Peyer's patch (tissue), 4 donors: ENCODE results near the gene ARFRP1. TPM values are rescaled to one million over a fixed set of nuclear protein-coding genes. Genes with fewer than 3 reads are reported as not detected.

ENCODE experiments used
- DNase-seq, 3 donors: peaks; one replicate each; pipeline ENCODE4 v3.0.0-alpha.2; 2017 to 2019
- H3K27ac ChIP-seq, 4 donors: fragments of 200-600 bp; sonication (generic); one replicate each; pipeline ENCODE4 v1.5.1; 2016 to 2019
- H3K27me3 ChIP-seq, 2 donors: fragments of 200-600 bp; sonication (generic); one replicate each; pipeline ENCODE4 v1.5.1; 2019
- H3K36me3 ChIP-seq, 3 donors: fragments of 200-600 bp; sonication (generic); one replicate each; pipeline ENCODE4 v1.5.1; 2016 to 2019
- H3K4me1 ChIP-seq, 4 donors: fragments of 200-600 bp; sonication (generic); one replicate each; pipeline ENCODE4 v1.5.1; 2016 to 2019
- H3K4me3 ChIP-seq, 4 donors: fragments of 200-600 bp; sonication (generic); 1 replicate in 3 of 4; 2 replicates in 1 of 4; pipeline ENCODE4 v1.5.1; 2016 to 2019; ENCODE audit warnings: mild to moderate bottlenecking in 1 of 4
- H3K9me3 ChIP-seq, 4 donors: fragments of 200-600 bp; sonication (generic); one replicate each; pipeline ENCODE4 v1.5.1; 2016 to 2019; ENCODE audit warnings: mild to moderate bottlenecking in 1 of 4
- CTCF ChIP-seq, 6 experiments: fragments of 450-650 bp in 4 of 6; fragments of 200-600 bp in 2 of 6; sonication (generic) in 1 of 6; IDR thresholded peaks; one replicate each; pipeline ENCODE4 v1.5.1; 2017 to 2019; ENCODE audit warnings: antibody characterized with exemption in 6 of 6, mild to moderate bottlenecking in 3 of 6, moderate library complexity in 1 of 6
- POLR2A ChIP-seq, 2 donors: fragments of 450-650 bp; IDR thresholded peaks; one replicate each; pipeline ENCODE4 v1.5.1; 2017; ENCODE audit warnings: antibody characterized with exemption in 2 of 2, mild to moderate bottlenecking in 2 of 2, moderate library complexity in 2 of 2
- total RNA-seq, 4 donors: library from RNA; depleted of rRNA; stranded (reverse); fragments of >200 nt; gene quantifications; one replicate each; pipeline ENCODE4 v1.1.0, GENCODE V29; 2016

ARFRP1 gene
- total RNA-seq, 4 donors from 2014 or later = 39.1 to 67.6 (median 46.3) TPM

- Histone ChIP-seq H3K27me3 (no peaks in the 10 kb centered on the region), H3K4me3 (no peak overlapping the region), H3K27ac (no peak overlapping the region), H3K36me3 (peaks cover 0 to 22% (median 0%) of the 10 kb centered on the region in 3 donors), H3K9me3 (no peaks in the 10 kb centered on the region), H3K4me1 (peaks cover 0 to 16% (median 11%) of the 10 kb centered on the region in 4 donors)
- no peak for DNase-seq
- TF ChIP-seq POLR2A (IDR thresholded peaks at IDR 0.05) (no peak), CTCF (IDR thresholded peaks at IDR 0.05) (no peak)
Measured at GRCh38 chr20:63744574-63745423, 37.0 kb upstream of the ARFRP1 start.

GRCh38 chr20:63744158-63744557 is 36.4 kb upstream of the ARFRP1 start:
- Histone ChIP-seq H3K27ac (no peak overlapping the region), H3K4me3 (no peak overlapping the region), H3K36me3 (peaks cover 0 to 22% (median 0%) of the 10 kb centered on the region in 3 donors), H3K4me1 (peaks cover 0 to 17% (median 12%) of the 10 kb centered on the region in 4 donors), H3K27me3 (no peaks in the 10 kb centered on the region), H3K9me3 (no peaks in the 10 kb centered on the region)
- no peak for TF ChIP-seq POLR2A (IDR thresholded peaks at IDR 0.05)
- TF ChIP-seq CTCF (IDR thresholded peaks at IDR 0.05) = no peak
- no peak for DNase-seq

GRCh38 chr20:63743210-63743970 is 35.6 kb upstream of the ARFRP1 start:
- H3K36me3 ChIP-seq = peaks cover 0 to 22% (median 0%) of the 10 kb centered on the region in 3 donors
- no peaks in the 10 kb centered on the region for H3K9me3 ChIP-seq
- TF ChIP-seq CTCF (IDR thresholded peaks at IDR 0.05) (no peak), POLR2A (IDR thresholded peaks at IDR 0.05) (no peak)
- no peak for DNase-seq
- H3K27me3 ChIP-seq = no peaks in the 10 kb centered on the region
- no peak overlapping the region for H3K27ac ChIP-seq
- no peak overlapping the region for H3K4me3 ChIP-seq
- peaks cover 0 to 25% (median 19%) of the 10 kb centered on the region in 4 donors for H3K4me1 ChIP-seq

- Histone ChIP-seq H3K36me3 (peaks cover 0 to 22% (median 0%) of the 10 kb centered on the region in 3 donors), H3K4me3 (no peak overlapping the region), H3K9me3 (no peaks in the 10 kb centered on the region), H3K4me1 (peaks cover 0 to 34% (median 26%) of the 10 kb centered on the region in 4 donors), H3K27me3 (no peaks in the 10 kb centered on the region), H3K27ac (no peak overlapping the region)
- TF ChIP-seq CTCF (IDR thresholded peaks at IDR 0.05) (no peak), POLR2A (IDR thresholded peaks at IDR 0.05) (no peak)
- no peak for DNase-seq
Measured at GRCh38 chr20:63742381-63743024, 34.7 kb upstream of the ARFRP1 start.

GRCh38 chr20:63741676-63742380 is 34.1 kb upstream of the ARFRP1 start:
- Histone ChIP-seq H3K36me3 (peaks cover 0 to 22% (median 0%) of the 10 kb centered on the region in 3 donors), H3K4me1 (peaks cover 0 to 41% (median 30%) of the 10 kb centered on the region in 4 donors), H3K4me3 (peak overlapping the region in 2 of 4 donors; percentile 3 to 74), H3K27me3 (no peaks in the 10 kb centered on the region), H3K27ac (peak overlapping the region; percentile 76 to 86 (median 83)), H3K9me3 (no peaks in the 10 kb centered on the region)
- no peak for TF ChIP-seq POLR2A (IDR thresholded peaks at IDR 0.05)
- TF ChIP-seq CTCF (IDR thresholded peaks at IDR 0.05) = no peak
- no peak for DNase-seq
